Left colon (tissue), 2 donors: ENCODE results near the gene BMPR1B. TPM values are rescaled to one million over a fixed set of nuclear protein-coding genes. Genes with fewer than 3 reads are reported as not detected.
A peak's percentile ranks its signal among the peaks of the same experiment; 100 is the strongest.

Experiments used
- ATAC-seq: fragments of 200-7000 bp; cut with Tn5 transposase; one replicate; pipeline ENCODE4 v1.9.1; 2020; ENCODE audit warnings: mild to moderate bottlenecking, moderate library complexity
- DNase-seq, 2 donors: peaks; one replicate each; pipeline ENCODE4 v3.0.0-alpha.2; 2020
- intact Hi-C, 2 donors: fragments of 100-400 bp; cut with DNase I in 1 of 2; cut with micrococcal nuclease in 1 of 2; formaldehyde crosslinking; loops; one replicate each; pipeline versions ENCODE4 v1.11.2 to v1.14.0; 2022; cut with DNase I, micrococcal nuclease
- long read RNA-seq: library from polyadenylated mRNA; unstranded; transcript quantifications from one replicate; pipeline ENCODE4 v2.0.0, GENCODE V29; 2021
- total RNA-seq, 2 donors: library from RNA; stranded (reverse); fragmentation: NEBNext Ultra II Directional; extraction: Animal tissue kit (Norgen Biotek cat#: 25700); gene quantifications; one replicate each; pipeline ENCODE4 v1.2.1, GENCODE V29; 2021
- donor health status: DM: no; HTN: no; CAD: no.
- donor health status: DM: yes; HTN: yes; CAD: no.

Gene BMPR1B
- total RNA-seq: under 1 TPM; 0.21 to 0.47 TPM
- long read RNA-seq: 0 reads

DNA sequence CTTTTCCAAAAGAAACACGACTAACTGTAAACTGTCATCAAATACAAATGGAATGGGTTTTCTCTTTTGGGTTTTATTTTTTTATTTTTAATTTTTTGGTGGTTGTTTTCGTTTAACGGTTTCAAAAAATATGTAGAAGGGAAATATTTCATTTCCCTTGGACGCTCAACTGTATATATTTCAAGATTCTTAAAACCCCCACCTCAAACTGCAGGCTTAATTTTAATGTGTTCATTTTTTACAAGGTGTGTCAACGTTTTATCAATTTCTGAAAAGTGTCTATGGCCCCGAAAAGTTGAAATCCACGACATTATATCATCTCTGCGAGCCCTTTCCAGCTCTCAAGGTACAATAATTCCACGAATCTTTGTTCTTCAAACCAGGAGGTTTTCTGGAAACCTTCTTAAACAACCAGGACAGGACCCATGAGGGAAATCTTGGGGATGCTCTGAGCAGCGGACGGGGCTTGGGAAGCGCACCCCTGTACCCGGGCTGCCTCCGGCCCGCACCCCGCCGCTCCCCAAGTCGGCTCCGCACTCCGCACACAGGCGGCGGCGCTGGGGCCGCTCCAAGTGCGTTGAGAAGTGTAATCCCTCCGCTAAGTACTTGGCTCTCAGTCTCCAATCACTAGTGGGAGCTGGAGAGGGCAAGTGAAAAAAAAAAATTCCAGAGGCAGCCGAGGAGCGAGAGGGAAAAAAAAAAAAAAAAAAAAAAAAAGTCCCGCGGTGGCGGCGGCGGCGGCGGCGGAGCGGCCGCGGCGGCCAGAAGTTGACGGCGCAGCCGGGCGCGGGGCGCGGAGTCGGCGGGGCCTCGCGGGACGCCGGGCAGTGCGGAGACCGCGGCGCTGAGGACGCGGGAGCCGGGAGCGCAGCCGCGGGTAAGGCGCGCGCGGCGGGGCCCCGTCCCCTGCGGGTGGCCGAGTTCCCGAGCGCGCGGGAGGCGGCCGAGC, at the start of gene BMPR1B:
Gene BMPR1B, plus strand, starts transcription at position 764 of the 949 bp plus-strand sequence. CDS start 346,470 bp downstream, outside the sequence.
- intact Hi-C loops: no loop called here
- ATAC-seq (peak; percentile 46), DNase-seq (no peak)

GRCh38 chr4:94711635-94712034, 46.1 kb upstream of the BMPR1B start:
- intact Hi-C loops: no loop called here
- ATAC-seq (no peak), DNase-seq (no peak)

DNA sequence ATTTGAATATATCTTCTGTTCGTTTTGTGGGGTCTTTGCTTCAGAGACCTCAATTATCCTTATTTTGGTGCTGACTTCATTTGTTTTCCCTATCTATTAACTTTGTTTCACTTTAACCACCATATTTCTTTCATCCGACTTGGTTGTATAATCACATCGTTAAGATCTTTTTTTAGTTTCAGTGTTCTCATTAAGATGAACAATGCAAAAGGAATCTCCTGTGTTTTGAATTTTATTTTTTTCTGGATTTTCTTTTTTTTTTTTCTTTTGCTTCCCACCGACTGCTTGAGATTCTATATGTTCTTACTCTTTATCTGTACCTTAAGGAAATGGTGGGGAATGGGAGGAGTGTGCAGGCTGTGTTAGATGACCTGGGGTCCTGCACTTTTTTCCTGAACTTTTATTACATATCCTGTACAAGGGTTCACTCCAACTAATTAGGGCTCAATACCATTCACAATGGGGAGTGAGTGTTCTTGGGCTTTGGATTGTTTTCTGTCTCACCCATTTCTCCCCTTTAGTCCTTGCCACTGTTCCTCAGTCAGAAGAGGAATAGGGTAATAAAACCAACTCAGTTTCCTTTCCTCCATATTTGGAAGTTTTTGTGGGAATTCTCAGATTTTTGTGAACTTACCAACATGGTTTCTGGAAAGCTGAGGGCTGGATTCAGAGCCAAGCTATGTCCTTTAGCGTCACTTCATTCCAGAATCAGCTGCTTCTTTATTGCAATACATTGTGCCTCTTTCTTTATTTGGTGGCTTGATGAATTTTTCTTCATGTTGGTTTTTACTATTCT, 43.2 kb upstream of the BMPR1B start:
- no peak for DNase-seq
- intact Hi-C loops: no loop called here
- no peak for ATAC-seq

DNA sequence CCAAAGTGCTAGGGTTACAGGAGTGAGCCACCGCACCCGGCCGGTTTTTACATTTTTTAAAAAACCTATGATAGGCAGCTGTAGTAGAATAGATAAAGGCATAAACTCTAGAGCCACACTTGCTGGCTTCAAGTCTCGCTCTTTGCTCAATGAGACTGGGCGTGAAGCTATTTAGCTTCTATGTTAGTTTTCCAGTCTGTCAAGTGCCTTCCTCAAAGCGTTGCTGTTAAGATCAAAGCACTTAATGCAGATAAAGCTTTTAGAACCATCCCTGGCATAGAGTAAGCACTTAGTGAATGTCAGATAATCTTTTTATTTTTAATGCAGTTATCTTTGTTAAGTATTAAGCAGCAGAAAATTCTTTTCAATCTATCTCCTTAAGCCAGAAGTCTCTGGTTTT, 42.0 kb upstream of the BMPR1B start:
- DNase-seq: no peak
- no peak for ATAC-seq
- intact Hi-C loops: no loop called here

GRCh38 chr4:94721310-94721709, 36.4 kb upstream of the BMPR1B start:
- intact Hi-C loops: no loop called here
- DNase-seq: no peak
- ATAC-seq: no peak

DNA sequence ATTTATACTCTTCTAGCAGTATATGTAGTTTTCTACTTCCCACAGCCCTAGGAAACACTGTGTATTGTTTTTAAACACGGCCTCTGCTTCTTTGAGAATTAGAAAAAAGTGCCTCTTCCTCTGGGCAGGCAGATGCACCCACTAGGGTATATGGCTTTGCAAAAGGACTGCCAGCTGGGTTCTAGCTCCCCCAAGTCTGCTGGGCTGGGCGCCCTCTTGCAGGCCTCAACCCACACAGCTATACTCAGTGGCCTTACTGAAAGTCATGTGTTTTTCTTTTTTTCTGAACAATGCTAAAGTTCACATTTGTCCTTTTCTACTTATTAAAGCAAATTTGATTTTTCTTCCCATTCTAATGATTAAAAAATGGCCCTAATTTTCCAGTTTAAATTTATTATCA, 35.5 kb upstream of the BMPR1B start:
- no peak for ATAC-seq
- intact Hi-C loops: no loop called here
- DNase-seq: no peak

GRCh38 chr4:94722748-94723147, 35.0 kb upstream of the BMPR1B start:
- DNase-seq (no peak), ATAC-seq (no peak)
- intact Hi-C loops: no loop called here

- DNase-seq: no peak
- intact Hi-C loops: no loop called here
- no peak for ATAC-seq
These were observed 33.6 kb upstream of the BMPR1B start for GRCh38 chr4:94724016-94724790.

GRCh38 chr4:94726524-94727123, 31.1 kb upstream of the BMPR1B start:
- intact Hi-C loops: no loop called here
- ATAC-seq: no peak
- DNase-seq: no peak

DNA sequence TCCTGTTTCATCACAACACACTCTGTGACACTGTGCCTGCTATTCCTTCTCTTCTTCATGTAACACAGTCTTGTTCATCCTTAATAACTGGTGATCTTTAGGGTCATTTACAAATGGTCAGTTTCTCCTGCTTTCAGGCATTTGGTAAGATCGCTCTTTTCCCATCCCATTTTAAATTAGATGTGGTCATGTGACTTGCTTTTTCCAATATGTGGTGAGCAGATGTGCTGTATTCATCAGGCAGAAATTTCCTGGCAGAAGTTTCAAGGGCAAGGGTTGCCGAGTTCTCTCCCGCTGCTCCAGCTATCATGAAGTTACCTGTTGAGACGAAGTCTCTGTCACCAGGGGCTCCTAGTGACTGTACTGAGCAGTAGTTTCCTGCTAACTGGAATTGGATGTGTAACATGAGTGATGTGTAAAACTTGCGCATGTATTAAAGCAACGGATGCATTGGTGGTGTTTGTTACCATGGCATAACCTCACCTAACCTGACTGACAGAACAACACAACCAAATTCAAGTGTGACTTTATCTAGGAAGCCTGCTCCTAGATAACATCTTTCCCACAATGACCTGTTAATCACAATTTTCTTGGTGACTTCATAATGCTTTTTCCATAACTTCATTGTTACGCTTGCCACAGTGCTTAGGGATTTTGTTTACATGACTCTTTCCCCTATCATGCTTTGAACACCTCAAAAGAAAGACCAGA, 29.5 kb upstream of the BMPR1B start:
- no peak for ATAC-seq

DNA sequence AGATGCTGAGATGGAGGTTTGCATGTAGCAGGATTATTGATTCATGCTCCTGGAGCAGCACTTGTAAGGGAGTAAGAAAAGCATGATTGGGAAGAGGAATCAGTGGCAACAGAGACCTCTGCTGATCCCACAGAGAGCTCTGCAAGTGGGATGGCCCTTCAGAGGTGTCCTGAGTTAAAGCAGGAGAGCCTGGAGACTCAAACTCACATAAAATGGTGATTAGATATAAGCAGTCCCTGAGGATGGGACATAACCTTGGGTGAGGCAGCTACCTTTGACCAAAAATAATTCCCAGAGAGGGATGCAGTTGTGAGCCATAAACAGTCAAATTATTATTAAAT, 25.4 kb upstream of the BMPR1B start:
- intact Hi-C loops: no loop called here
- ATAC-seq (no peak), DNase-seq (no peak)

More for the DNA sequence above, 29.5 kb upstream of the BMPR1B start:
- DNase-seq: no peak
- intact Hi-C loops: no loop called here

DNA sequence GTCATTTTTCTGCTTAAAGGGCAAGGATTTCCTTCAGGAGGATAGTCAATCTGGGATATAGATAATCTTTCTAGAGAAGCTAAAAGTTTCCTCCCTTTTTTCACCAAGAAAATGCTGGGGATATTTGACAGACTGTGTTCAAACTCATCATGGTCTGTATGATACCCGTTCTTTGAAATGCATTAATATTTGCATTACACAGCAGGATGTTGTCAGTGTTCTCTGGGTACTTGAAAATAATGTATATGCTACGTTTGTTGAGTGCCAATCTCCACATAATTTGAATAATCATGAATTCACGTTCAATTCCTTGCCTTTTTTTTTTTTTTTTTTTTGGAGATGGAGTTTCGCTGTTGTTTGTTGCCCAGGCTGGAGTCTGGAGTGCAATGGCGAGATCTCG, 18.0 kb upstream of the BMPR1B start:
- ATAC-seq: no peak
- DNase-seq: no peak
- intact Hi-C loops: no loop called here

DNA sequence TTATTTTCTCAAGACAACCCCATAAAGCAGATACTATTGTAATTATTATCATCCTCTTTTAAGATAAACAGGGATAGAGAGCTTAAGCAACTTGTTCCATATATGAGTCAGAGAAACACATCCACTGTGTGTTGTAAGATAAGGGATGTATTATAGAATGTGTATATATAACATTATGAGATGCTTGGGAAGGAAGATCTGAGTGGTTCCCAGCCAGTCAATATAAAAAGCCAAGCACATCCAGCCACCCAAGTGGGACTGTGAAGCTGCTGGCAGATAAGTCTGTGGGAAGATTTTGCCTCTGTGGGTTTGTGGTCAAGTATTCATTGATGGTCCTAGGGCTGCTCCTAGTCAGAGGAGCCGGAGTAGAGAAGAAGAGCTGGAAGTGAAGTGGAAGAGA, 16.5 kb upstream of the BMPR1B start:
- intact Hi-C loops: no loop called here
- DNase-seq (no peak), ATAC-seq (no peak)

- no peak for ATAC-seq
- intact Hi-C loops: no loop called here
- DNase-seq: no peak
These were observed 13.9 kb upstream of the BMPR1B start for GRCh38 chr4:94743838-94744237.

DNA sequence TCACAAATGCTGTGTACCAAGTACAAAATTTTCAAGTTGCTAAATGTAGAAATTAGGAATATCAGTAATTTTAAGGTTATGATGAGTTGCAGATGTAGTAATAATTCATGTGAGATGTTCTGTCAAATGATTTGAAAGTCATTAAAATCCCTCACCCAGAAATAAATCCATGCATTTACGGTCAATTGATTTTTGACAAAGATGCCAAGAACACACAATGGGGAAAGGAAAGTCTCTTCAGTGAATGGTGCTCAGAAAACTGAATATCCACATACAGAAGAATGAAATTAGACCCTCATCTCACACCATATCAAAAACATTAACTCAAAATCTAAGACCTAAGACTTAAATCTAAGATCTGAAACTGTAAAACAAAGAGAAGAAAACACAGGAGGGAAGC, 12.9 kb upstream of the BMPR1B start:
- DNase-seq (no peak), ATAC-seq (no peak)
- intact Hi-C loops: no loop called here

DNA sequence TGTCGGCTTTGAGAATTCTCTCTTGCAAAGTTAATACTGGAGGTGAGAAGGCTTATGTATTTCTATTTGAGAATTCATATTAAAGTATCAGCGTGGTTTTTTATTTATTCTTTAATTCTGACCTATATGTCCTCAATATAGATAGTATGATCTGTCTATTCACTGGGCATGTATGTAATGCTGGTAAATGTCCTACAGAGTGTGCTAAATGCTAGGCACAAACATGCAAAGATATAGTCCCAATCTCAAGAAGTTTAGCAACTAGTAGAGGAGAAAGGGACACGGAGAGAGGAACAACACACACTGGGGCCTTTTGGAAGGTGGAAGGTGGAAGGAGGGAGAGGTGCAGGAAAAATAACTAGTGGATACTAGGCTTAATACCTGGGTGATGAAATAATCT, 11.0 kb upstream of the BMPR1B start:
- intact Hi-C loops: no loop called here
- DNase-seq (no peak), ATAC-seq (no peak)

DNA sequence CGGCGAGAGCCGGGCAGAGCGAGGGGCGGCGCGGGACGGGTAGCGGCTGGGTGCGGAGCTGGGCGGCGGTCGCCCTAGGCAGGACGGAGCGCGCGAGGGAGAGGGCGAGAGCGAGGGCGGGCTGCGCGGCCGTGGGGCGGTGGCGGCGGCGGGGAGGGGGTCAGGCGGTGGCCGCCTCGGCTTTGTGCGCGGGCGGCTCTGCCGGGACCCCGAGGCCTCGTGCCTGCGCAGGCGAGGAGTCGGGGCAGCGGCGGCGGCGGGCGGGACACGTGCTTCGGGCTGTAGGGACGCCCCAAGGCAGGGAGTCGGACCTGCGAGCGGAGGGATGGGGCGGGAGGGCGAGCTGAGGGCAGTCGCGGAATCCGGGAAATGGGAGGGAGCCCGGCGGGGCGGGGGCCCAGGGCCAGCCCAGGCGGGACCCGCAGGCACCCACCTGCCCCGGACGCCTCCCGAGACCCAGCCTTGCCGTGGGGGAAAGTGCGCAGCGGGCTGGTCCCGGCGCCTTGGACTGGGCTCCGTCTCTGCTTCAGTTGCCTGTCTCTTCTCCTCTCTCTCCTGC, 465 bp downstream of the BMPR1B start:
- DNase-seq (peak; percentile 13 to 27), ATAC-seq (peak; percentile 52)
- intact Hi-C loops: no loop called here
